Caki2 (cell line): ENCODE results near the gene ALX3. TPM values are rescaled to one million over a fixed set of nuclear protein-coding genes. Genes with fewer than 3 reads are reported as not detected.
"Not testable (repeated sequence)": the region's sequence is repeated elsewhere in the genome, so short reads cannot be mapped to it uniquely, and the experiment has no call there.

ENCODE experiments used
- DNase-seq: peaks from one replicate; pipeline ENCODE4 v3.0.0-alpha.2; 2015; ENCODE audit warnings: low read depth
- in situ Hi-C: cut with HindIII; loops from 2 replicates; pipeline ENCODE4 v1.10.0; 2016; ENCODE audit warnings: low sequenced_read_pairs, low pct_unique_long_range_greater_than_20kb, mixed read lengths
- total RNA-seq: library from RNA; depleted of rRNA; stranded (reverse); fragments of >200 nt; shearing (Covaris generic); gene quantifications from 2 replicates; pipeline ENCODE4 v1.2.3, GENCODE V29; 2014; ENCODE audit warnings: low replicate concordance; rRNA removed

Gene ALX3
- total RNA-seq, 1 experiment from 2014 or later, result not detected

- in situ Hi-C loops, DNase-seq: not testable (repeated sequence)
These were observed 39.8 kb downstream of the ALX3 start for GRCh38 chr1:110030687-110031086.

- DNase-seq, result no peak
- in situ Hi-C loops, result no loop called here
These were observed 45.9 kb downstream of the ALX3 start for GRCh38 chr1:110024613-110025012.

- in situ Hi-C loops, result no loop called here
- no peak for DNase-seq
These were observed 49.2 kb downstream of the ALX3 start for GRCh38 chr1:110021285-110021684.

- in situ Hi-C loops, result no loop called here
- no peak for DNase-seq
These were observed 50.7 kb downstream of the ALX3 start for GRCh38 chr1:110019770-110020169.

- in situ Hi-C loops, result no loop called here
- no peak for DNase-seq
These were observed 52.1 kb downstream of the ALX3 start for GRCh38 chr1:110018396-110018795.

- in situ Hi-C loops, result no loop called here
- DNase-seq, result no peak
These were observed 52.7 kb downstream of the ALX3 start for GRCh38 chr1:110017792-110018191.

- no peak for DNase-seq
- in situ Hi-C loops, result no loop called here
These were observed 58.2 kb downstream of the ALX3 start for GRCh38 chr1:110012100-110012780.

- in situ Hi-C loops, result no loop called here
- DNase-seq, result peak; percentile 33
These were observed 58.9 kb downstream of the ALX3 start for GRCh38 chr1:110011527-110012041.

Other genes with a start within 250 kb of the ALX3 start
- gene CSF1, start 159.8 kb downstream of the ALX3 start, total RNA-seq, result 13.8 and 42.1 TPM in 2 replicates
- 18.3 and 26.3 TPM in 2 replicates for gene AHCYL1, start 85.9 kb downstream of the ALX3 start, total RNA-seq
- gene STRIP1, start 36.0 kb downstream of the ALX3 start, total RNA-seq, result 11.9 and 16.5 TPM in 2 replicates
- gene UBL4B, start 41.8 kb upstream of the ALX3 start, total RNA-seq, result not detected in 2 replicates
- gene SLC6A17, start 79.8 kb upstream of the ALX3 start, total RNA-seq, result 1.3 and 3.2 TPM in 2 replicates
- 1.1 and 4.9 TPM in 2 replicates for gene KCNC4, start 139.6 kb upstream of the ALX3 start, total RNA-seq